Measurements from ENCODE around the gene CSNK1G3.
A peak's percentile ranks its signal among the peaks of the same experiment; 100 is the strongest.
"Not testable (repeated sequence)": the region's sequence is repeated elsewhere in the genome, so short reads cannot be mapped to it uniquely, and the experiment has no call there.

CSNK1G3 gene

DNA sequence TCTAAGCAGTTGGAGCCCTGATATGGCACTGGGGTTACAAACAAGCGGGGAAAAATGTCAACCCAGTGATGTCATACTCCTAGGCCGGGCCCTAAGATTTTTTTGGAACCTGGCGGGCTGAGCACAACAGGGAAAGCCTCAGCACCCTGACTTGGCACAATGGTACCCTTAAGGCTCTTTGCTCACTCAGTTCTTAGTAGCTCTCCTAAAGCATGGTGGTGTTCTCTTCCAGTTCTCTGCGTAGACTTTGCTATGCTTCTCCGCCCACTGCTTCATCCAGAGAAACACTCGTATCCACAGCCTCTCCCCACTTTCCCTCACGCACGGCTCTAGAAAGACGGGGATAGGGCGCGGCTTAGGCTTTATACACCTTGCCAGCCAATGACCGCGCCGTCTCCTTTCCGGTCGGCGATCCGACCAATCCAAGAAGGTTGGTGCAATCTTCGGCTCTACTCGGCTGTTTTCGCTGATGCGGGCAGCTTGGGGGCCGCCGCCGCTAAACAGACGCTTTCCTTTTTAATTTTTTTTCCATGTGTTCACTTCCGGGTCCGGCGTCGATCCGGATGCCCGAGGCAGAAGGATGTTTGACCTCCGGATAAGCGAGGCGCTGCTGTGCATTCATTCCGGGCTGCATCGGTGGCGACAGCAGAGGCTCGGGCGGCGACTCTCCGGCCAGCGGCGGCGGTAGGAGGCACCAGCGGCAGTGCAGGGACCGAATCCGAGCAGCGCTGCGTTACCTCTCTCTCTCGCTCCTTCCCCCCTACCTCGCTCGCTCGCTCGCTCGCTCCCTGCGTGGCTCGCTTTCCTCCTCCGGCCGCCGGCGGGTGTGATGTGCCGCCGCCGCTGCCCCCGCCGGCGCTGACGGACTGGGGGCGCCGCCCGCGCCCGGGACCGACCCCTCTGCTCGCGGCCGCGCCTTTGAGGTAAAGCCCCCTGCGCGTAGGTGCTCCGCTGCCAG is at the start of gene CSNK1G3:
Gene CSNK1G3 (plus strand): TSS at position 530 of the 958 bp plus-strand sequence. CDS start 33,487 bp downstream, outside the sequence.
- DNase-seq (ENCODE audit: low read depth) = peak; percentile 98

DNA sequence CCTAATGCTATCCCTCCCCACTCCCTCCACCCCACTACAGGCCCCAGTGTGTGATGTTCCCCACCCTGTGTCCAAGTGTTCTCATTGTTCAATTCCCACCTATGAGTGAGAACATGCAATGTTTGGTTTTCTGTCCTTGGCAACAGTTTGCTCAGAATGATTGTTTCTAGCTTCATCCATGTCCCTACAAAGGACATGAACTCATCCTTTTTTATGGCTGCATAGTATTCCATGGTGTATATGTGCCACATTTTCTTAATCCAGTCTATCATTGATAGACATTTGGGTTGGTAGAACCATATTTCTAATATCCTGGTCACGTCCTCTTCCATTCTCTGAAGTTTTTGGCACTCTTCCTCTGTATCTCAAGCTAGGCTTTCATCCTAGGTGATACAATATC is 45.1 kb upstream of the CSNK1G3 start:
- not testable (repeated sequence) for DNase-seq (ENCODE audit: low read depth)

DNA sequence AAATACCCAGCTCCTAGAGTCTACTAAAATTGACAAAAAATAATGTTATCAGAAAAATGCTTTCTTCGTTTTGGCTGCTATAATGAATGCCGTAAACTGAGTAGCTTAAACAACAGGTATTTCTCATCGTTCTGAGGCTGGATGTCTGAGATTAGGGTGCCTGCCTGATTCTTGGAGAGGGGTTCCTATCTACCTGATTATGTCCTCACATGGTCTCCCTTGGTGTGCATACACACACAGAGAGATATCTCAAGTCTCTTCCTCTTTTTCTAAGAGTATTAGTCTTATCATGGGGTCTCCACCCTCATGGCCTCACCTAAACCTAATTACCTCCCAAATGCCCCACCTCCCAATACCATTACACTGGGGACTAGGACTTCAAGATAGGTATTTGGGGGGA is 40.6 kb upstream of the CSNK1G3 start:
- no peak for DNase-seq (ENCODE audit: low read depth)

DNA sequence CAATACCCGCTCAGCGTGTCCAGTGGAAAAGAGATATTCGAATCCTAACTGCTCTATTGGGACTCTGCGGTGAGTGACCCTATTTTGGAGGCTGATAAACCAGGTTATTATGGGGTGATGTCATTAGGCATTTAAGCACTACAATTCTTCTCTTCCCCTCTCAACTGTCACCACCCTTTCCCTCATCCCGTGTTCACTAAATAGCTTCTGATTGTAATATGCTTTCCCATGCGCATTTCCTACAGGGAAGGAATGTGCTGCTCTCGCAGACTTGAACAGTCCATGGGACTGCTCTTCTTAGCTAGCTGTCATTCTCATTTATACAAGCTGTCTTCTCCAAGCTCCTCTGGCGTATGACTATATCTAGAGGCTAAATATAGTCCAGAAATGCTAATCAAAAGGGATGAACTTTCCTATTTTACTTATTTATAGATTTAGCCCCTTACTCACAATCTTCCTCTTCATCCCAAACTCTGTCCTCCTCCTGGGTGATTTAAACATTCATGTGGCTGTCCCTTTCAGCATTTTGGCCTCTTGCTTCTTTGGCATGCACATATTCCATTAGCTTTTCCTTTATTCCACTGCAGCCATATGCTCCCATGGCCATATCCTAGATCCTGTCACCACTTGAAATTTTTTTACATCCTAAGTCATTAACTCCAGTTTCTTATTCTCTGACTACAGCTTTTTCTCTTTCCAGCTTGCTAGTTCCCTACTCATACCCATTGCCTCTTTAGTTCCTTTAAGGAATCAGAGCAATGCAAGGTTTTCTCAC is 39.6 kb upstream of the CSNK1G3 start:
- DNase-seq (ENCODE audit: low read depth) = no peak

DNA sequence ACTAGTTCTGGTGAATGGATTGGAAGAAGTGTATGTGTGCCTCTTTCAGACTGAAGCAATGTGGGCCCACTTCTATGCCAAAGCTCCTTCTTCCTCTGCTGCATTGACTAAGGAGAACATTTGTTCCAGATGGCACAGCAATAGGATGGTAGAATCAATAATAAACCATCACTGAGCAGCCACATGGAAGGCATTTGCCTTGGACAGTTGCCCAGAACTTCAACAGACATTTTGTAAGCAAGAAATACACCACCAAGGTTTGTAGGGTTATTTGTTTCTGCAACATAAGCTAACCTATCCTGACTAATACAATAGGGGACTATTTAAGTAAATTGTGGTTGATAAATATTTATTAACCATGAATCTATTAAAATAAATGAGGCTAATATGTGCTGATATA is 37.7 kb upstream of the CSNK1G3 start:
- no peak for DNase-seq (ENCODE audit: low read depth)

DNA sequence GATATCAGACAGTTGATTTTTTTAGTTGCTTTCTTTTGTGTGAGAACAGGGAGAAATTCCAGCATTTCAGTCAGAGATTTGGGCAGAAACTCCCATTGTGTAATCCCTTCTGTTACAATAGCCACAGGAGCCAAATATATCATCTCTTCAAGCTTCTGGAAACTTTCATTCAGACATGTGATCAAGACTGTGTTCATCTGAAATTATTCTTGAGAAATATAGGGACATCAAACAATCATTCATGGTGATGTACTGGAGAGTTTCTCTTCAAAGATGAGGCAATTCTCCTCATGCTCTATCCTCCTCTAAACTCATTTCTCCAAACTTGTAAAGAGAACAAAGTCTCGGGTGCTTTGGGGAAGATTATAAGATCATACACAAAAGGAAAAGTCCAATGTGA is 35.2 kb upstream of the CSNK1G3 start:
- DNase-seq (ENCODE audit: low read depth) = peak; percentile 54

DNA sequence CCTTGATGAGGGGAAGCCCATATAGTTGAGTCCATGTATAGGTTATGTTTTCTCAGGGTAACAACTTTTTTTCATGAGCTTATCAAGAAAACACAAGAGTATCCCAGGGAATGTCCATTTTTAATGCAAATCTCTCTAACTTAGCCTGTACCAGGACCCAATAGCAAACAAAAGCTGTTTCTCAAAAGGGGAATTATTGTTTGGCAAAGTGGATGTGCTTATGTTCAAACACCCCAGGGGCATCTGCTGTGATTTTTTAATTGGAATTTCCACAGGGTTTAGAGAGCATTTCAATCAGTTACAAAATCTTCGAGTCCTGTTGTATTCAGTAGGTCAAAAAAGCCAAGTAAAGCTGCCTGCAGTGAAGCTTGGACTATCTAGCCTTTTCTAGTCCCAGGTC is 33.4 kb upstream of the CSNK1G3 start:
- no peak for DNase-seq (ENCODE audit: low read depth)

DNA sequence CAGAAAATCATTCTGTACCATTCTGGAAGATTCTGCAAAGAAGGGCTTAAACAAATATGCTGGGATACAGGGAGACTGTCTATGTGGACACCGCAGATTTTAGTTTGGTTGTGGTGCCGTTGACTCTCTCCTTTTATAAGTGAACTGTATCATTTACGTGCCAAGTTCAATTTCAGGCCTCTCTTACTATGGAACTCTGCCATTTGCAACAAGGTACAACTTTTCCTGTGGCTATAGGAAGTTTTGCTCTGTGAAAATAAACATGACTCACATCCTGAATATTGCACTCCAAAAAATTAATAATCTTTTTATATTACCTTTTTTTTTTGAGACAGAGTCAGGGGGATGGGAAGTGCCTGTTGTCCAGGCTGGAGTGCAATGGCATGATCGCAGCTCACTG is 29.7 kb upstream of the CSNK1G3 start:
- DNase-seq (ENCODE audit: low read depth) = no peak

DNA sequence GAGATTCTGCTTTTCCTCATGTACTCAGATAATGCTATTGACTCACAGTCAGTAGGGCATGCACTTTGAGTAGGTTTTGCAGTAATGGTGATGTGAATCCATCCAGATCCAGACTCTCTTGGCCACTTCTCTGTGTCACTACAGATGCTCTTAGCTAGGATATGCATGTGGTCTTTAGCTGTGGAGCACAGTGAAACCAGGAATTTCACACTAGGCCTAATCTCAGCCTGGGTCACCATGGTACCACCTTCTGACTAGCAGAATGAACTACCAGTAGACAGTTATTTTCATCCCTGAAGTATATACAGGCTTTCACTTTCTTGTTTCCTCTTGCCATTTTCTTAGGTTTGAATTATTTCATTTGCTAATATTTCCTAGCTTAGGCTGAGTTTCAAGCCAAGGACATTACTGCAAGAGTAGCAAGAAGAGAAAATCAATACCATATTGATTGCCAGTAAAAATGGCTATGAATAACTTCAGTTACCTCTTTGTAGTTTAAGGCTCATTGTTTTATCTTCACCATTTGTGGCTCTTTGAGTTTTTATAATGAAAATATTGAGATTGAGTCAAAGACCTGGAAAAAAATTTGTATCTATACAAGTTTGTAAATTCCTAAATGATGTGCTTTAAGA is 28.4 kb upstream of the CSNK1G3 start:
- DNase-seq (ENCODE audit: low read depth) = no peak

DNA sequence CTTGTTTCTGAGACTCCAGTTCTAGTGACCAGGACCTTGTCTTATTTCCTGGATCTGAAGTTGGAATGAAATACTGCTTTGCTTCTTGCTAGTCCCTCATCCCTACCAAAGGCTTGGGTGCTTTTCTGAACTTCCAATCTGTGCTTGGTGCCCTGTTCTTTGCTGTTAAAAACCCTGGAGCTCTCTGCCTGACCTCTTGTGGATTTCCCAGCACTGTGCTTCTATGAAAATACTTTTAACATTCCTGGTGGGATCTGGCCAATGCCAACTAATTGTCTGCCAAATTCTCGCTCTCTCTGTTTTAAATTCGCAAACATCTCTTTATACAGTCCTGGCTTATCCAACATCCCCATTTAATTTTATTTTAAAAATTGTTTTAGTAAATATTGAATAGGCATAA is 26.7 kb upstream of the CSNK1G3 start:
- no peak for DNase-seq (ENCODE audit: low read depth)

DNA sequence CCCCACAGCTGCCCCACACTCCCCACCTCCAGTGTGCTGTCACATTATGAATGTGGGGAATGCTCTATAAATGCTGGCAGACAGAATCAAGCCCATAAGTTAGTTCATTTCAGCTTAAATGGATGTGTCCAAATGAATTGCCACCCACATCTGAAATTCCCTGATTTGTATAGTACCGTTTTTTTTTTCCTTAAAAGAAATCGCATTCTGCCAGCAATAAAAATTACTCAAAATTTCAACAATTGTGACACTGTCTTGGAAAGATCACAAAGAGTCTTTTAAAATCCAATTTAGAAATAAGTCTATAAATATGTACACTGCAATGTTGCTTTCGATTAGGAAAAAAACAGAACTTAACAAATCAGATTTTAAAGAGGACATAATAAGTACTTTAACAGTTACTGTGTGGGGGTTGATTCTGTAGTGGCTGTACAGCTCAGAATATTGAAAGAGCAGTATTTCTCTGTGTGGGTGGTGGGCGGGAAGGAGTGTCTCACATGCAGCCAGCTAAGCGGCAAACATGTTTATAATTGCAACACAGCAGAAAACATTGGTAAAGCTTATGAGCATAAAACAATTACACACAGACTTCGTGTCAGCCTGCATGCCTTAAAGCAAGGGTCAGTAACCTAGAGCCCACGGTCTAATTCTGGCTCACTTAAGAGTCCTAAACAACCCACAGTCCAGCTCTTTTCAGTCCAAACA is 24.9 kb upstream of the CSNK1G3 start:
- DNase-seq (ENCODE audit: low read depth) = no peak

DNA sequence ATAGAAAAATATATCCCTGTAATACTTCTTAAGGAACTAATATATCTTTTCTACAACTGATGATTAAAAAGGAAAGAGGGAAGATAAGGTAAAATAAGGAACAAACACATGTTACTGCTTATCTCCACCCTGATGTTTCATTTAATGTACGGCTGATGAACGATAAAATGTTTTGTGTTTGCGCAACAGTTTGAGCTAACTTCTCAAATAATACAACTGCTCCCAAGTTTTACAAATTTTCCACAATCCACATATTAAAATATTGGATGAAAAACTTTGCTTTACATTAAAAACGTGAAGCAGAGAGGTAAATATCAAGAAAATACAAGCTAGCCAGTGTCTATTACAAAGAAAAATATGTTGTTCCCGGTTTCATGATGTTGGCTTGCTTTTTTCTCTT is 21.0 kb upstream of the CSNK1G3 start:
- DNase-seq (ENCODE audit: low read depth) = no peak

DNA sequence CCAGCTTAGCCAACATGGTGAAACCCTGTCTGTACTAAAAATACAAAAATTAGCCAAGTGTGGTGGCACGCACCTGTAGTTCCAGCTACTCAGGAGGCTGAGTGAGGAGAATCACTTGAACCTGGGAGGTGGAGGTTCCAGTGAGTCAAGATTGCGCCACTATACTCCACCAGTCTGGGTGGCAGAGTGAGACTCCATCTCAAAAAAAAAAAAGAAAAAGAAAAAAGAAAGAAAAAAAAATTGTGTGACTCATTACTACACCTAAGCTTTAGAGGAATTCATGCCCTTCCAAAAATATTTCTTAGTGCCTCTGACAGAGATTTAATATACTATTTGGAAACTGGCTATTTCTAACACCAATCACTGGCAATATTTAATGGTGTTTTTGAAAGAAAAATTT is 16.8 kb upstream of the CSNK1G3 start:
- not testable (repeated sequence) for DNase-seq (ENCODE audit: low read depth)

DNA sequence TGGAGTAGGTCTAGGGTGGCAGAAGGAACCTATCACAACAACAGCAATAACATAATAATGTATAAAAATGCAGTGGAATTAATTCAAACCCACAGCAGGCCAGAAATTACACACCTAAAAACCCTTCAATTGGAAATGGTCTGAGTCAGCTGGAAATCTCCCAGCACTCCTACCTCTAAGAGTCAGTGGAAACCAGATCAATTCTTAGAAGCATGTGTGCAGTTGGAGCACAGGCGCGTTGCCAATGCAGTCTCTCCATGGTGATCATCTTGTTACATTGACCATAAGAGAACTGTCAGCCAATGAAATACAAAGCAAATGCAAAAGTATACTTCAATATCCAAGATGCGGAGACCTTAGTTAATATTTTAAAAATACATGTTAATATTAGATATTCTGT is 15.1 kb upstream of the CSNK1G3 start:
- peak; percentile 40 for DNase-seq (ENCODE audit: low read depth)

DNA sequence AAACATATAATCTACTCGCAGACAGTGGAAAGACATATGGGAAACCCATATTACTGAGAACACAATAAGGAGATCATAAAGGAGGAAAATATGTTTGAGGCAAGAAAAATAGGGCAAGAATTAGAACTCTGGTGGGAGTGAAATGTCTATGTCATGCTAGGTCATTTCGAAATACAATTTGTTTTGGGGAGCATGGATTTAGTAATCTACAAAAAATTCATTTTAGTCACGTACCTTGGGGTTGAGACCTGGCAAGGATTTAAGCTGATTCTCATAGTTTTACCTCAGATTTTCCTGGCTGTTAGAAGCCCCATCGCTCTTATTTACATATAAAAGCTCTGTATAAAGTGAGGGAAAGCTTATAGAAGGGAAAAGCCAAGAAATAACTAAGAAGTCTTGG is 11.5 kb upstream of the CSNK1G3 start:
- DNase-seq (ENCODE audit: low read depth) = no peak

DNA sequence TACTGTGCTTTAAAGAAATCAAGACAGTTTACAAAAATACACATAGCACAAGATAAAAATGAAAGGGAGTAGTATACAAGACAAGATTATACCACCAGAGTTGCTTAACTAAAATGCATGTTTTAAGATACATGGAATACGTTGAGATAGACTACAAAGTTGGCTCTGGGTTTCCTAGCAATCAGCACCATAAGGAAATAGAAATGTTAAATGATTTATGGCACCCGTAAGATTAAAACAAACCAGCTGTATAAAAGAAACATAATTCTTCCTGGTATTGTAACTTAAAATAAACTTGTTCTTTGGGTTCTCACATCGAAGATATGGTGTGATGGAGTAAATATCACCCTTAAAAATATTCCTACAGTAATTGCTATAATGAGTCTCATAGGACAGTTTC is 9.9 kb upstream of the CSNK1G3 start:
- no peak for DNase-seq (ENCODE audit: low read depth)

DNA sequence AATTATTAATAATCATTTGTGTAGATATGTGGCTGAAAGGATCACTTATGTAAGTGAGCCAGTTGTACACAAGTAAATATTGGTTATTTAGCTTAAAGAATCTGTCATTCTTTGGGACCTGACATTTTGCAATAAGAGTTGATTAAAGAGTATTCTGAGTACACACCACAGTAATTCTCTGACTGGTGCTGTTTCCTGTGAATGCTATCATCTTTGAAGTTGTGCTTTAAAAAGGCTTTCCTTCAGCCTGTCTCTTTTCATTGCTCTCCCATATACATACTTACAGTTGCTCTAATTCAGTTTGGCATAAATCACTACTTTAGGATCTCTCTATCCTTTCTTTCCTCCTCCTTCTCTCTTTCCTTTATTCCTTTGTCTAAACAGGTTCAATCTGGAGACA is 8.7 kb upstream of the CSNK1G3 start:
- DNase-seq (ENCODE audit: low read depth) = no peak

DNA sequence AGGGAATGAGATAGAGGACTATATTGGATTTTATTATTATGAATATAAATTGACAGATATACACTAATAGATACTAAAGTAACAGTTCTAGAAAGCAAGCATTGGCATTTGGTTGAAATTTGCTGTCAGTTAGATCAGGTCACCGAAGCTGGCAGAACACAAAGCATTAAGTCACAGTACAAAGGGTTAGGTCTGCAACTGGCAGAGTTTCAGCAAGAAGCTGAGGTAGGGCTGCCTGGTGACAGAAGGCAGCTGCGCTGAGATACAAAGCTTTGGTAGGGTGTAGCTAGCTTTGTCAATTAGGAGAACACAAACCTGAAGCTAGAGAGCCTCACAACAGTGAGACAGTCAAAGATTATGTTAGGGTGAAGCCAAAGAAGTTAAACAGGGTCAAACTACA is 6.3 kb upstream of the CSNK1G3 start:
- no peak for DNase-seq (ENCODE audit: low read depth)

DNA sequence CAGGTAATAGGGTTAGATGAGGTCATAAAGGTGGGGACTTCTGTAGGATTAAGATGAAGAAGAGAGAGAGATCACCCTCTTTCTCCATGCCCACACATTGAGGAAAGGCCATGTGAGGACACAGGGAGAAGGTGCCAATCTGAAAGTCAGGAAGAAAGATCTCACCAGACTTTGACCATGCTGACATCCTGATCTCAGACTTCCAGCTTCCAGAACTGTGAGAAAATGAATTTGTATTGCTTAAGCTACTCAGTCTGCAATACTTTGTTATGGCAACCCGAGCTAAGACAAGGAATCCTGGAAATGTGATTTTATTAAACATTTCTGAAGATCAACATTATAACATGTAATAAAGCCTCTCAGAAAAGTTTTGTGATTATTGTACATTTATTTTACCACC is 3.5 kb upstream of the CSNK1G3 start:
- DNase-seq (ENCODE audit: low read depth) = peak; percentile 31

DNA sequence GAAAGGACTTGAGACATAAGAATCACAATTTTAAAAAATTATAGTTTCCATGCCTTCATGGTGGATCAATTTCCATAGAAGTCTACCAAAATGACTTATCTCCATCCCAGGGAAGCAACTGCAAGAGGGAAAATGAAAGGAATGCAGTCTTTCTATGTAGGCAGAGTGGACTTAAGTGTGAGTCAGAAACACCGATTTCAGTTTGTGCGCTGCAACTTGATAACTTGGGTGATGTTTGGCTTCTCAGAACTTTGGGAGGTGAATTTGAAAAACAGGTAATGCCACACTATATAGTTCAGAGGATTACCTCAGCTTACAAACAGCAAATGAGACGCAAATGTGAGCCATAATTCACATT is 708 bp upstream of the CSNK1G3 start:
- DNase-seq (ENCODE audit: low read depth) = no peak

DNA sequence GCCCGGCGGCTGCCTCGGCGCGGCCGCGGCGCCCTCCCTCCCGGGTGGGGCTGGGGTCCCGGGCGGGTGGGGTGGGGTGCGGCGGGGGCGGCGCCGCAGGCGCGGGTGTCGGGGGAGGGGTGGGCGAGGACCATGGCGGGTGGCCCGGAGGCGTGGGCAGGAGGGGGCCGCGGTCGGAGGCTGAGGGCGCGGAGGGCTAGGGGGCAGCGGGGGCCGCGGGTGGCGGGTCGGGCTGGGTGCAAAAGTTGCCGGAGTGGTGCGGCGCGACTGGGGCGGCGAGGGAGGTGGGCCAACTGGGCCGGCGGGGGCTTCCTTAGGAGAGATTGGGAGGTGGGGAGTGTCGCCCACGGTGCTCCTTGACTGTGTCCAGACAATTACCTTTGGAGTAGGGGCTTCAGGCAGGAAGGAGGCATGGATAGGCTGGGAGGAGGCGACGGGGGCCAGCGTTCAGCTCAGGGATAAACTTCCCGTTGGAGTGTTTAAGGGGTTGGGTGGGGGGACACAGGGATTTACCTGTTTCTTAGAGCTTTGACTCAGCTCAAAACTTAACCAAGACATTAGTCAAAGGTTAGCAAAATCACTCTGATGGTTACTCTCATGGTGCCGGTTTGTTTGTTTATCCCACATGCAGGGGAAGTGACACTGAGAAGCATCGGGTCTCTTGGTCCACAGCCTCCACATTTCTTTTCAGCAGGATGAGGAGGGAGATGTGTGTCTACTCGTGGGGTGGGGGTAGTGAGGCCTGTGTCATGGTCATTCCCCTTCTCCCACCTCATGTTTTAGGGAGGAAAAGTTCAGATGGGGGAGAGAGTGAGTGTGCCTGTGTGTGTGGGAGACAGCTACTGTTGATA is 859 bp downstream of the CSNK1G3 start:
- DNase-seq (ENCODE audit: low read depth) = no peak
